Activated CD4-positive, alpha-beta T cell treated with anti-CD3 and anti-CD28 coated beads, Interleukin-2, amount 50 U/mL, for 4 hours (primary cell): ENCODE data around the gene PLEKHH2.
"Not testable (repeated sequence)": the region's sequence is repeated elsewhere in the genome, so short reads cannot be mapped to it uniquely, and the experiment has no call there.

Source experiments
- DNase-seq, 2 experiments: peaks; one replicate each; pipeline ENCODE4 v3.0.0-alpha.2; 2020

Gene PLEKHH2

DNA sequence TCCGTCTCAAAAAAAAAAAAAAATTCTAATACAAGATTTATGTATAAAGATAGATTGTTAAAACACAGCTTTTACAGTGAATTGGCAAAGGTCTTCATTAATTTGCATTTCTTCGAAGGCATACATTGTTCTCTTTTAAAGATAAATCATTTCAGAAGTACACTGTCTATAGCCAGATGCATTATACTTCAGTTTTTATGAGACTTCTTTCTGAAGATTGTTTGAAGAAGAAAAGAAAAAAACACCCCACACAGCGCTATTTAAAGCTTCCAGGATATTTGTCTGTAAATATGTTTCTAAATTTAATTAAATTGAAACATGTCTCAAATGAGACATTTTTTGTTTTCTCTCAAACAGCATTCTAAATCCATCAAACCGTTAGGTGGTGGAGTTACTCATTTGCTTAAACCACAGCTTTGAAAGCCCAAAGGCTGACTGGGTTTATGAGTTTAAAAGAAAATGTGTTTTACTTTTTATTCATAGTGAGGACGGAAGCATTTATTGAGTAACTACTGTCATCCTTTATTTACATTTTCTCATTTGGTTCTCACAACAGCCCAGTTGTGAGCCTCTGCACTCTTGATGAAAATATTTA lies 81.6 kb downstream of the PLEKHH2 start:
- DNase-seq: no peak

DNA sequence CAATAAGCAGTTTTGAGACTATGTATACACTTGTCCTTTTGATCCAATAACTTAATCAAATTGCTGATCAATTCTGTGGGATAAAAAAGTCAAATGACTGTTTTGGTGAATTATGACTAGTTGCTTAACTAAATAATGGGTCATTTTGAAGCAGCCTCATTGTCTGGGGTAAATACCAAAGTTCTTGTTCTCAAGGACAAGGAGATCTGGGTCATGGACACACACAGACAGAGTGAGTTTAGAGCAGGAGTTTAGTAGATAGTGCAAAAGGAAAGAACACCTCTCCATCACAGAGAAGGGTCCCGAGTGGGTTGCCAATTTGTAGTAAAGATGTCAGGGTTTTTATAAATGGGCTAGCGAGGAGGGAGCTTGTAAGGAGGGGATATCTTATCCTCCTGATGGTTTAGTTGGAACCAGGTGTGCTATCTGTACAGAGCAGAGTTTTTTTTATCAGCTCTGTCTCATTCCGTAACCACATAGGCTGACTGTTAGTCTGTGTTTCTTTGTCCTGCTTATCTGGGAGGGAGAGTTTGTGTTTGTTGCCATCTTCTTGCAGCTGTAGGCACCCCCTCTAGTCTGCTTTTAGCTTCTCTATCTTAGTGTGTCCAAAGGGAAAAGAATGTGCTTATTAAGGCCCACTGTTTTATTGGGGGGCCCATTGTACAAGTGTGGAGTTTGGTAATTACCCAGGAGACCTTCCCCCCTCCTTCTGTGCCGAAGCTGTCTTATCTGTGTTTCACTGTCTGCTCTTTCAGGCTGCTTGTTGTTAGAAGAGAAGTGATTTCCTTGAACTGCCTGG lies 87.9 kb downstream of the PLEKHH2 start:
- no peak for DNase-seq

DNA sequence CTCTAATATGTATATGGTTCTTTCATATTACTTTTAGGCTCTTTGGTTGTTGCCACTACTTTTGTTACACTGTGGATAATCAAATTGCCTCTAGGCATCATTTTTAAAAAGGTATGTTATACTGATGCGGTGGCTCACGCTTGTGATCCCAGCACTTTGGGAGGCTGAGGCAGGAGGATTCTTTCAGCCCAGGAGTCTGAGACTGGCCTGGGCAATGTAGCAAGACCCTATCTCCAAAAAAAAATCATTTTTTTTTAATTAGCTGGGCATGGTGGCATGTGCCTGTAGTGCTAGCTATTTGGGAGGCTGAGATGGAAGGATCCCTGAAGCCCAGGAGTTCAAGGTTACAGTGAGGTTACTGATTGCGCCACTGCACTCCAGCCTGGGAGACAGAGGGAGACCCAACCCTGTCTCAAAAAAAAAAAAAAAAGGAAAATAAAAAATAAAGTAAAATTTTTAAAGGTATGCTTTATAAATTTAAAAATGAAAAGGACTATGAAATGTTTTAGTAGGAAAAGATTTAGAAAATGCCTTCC lies 88.7 kb downstream of the PLEKHH2 start:
- DNase-seq: no peak

DNA sequence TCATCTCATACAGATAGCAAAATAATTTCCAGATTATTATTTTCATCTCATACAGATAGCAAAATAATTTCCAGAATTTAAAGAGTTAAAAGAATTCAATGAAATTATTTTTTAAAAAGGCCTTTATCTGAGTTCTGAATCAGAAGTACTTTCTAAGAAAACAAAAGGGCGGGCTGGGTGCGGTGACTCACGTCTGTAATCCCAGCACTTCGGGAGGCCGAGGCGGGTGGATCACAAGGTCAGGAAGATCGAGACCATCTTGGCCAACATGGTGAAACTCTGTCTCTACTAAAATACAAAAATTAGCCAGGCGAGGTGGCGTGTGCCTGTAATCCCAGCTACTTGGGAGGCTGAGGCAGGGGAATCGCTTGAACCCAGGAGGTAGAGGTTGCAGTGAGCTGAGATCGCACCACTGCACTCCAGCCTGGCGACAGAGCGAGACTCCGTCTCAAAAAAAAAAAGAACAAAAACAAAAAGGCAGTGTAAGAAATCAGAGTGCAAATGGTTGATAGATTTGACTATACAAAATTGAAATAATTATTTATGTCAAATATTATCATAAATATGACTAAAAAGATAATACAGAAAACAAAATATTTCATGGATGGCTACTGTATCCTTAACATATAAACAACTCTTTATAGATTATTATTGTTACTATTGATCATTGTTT lies 90.0 kb downstream of the PLEKHH2 start:
- not testable (repeated sequence) for DNase-seq

DNA sequence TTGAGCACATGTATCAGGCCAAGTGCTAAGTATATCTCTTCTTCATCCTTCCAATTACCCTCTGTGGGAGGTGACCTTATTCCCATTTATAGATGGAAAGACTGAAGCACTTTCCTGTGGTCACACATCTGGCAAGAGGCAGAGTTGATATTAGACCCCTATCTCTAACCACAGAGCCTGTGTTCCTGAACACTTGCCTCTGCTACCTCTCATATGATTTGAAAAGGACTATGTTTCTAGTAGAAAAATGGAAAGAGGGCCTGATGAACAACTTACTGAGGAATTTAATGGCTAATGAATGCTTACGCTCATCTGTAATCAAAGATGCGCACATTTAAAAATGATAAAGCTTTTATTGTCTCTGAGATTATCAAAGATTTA lies 90.6 kb downstream of the PLEKHH2 start:
- DNase-seq: no peak

DNA sequence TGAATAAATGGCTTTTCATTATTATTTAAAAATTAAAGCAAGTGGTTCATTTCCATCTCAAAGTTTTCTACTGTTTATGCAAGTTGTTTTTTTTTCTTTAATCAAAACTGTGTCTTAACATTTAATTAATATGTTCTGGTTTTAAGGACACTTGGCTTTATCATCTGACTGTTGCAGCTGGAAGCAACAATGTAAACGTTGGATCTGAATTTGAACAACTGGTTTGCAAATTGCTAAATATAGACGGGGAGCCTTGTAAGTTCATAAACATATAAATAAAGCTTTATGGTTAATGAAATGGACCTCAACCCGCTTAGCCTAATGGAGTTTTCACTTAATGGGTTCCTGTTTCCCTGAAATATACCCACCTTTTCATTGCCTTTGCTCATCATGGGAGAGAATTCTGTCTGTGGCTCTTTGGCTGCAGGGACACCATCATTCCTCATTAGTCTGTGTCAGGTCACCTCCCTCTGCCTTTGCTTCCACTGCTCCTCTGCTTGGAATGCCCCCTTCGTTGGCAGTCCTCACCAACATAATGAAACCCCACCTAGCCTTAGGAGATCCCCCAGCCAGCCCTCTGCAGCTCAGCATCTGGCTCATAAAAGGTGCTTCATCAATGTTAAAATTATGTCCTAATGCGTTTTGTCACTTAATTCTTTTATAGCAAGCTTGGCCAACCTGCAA lies 92.6 kb downstream of the PLEKHH2 start:
- no peak for DNase-seq

DNA sequence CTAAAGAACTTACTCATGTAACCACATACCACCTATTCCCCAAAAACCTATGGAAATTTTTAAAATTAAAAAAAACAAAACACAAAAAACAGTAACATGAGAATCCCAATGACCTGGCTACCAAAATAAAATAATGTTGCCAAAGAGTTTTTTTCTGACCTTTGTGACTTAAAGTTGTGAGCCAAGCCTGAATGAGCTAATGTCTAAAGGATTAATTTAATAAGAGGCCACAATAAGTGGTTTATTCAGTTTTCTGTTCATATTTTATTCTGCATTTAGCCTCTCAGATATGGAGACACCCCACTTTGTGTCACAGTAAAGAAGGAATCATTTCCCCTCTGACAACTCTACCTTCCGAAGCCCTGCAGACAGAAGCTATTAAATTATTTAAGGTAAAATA lies 94.2 kb downstream of the PLEKHH2 start:
- no peak for DNase-seq

DNA sequence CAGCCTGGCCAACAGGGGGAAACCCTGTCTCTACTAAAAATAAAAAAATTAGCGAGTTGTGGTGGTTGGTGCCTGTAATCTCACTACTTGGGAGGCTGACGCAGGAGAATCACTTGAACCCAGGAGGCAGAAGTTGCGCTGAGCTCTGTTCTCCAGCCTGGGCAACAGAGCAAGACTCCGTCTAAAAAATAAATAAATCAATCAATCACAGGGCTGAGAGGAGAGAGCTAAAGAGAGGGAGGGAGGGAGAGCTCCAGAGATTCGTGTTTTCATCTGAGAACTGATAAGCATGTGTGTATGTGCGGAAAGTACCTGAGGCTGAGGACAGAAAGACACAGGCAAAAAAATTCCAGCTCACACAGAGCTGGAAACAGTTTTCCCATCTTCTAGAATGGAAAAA lies 99.6 kb downstream of the PLEKHH2 start:
- no peak for DNase-seq

DNA sequence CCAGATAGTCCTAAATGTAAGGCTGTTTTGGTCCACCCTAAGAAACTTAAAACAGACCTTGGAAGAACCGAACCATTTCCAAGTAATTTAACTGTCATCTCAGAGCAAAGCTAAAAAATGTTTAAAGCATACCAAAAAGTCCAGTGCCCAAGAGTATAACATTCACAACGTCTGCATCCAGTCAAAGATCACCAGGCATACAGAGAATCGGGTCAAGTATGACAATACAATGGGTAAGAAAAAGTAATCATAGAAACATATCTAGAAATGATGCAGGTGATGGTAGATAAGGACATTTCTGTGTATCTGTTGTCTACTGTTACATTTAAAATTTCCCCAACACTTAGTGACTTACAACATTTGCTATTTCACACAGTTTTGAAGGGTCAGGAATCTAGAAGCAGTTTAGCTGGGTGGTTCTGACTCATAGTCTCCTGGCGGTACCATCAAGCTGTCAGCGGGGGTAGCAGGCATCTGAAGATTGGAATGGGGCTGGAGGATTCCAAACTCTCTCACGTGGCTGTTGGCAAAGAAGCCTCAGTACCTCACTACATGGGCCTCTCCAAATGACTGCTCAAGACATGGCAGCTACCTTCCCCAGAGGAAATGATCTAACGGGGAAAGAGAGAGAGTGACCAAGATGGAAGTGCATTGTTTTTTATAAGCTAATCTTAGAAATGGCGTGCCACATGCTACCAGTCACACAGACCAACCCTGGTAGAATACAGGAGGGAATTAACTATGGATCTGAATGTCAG lies 100.2 kb downstream of the PLEKHH2 start:
- no peak for DNase-seq

DNA sequence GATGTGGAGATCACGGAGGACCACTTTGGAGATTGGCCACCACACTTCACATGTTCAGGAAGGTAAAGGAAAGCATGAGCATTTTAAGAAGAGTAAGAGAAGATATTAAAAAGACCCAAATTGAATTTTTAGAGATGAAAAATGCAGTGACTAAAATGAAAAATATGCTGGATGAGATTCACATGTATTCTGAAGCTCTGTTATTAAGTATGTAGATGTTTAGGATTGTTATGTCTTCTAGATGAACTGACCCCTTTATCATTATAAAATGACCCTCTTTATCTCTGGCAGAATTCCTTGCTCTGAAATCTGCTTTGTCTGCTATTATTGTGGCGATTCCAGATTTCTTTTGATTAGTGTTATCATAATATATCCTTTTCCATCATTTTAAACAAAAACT lies 100.8 kb downstream of the PLEKHH2 start:
- DNase-seq: no peak

DNA sequence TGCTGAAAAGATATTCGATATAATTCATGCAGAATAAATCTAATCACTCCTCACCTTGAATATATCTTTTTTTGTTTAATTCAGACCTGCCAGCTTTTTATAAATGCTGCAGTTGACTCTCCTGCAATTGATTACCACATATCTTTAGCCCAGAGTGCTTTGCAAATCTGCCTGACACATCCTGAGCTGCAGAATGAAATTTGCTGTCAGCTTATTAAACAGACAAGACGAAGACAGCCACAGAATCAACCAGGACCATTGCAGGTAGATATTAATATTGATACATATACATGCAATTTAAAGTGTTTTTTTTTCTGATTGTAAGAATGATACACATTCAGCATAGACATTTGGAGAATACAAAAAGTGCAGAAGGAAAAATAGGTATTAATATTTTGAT lies 101.2 kb downstream of the PLEKHH2 start:
- DNase-seq: no peak

DNA sequence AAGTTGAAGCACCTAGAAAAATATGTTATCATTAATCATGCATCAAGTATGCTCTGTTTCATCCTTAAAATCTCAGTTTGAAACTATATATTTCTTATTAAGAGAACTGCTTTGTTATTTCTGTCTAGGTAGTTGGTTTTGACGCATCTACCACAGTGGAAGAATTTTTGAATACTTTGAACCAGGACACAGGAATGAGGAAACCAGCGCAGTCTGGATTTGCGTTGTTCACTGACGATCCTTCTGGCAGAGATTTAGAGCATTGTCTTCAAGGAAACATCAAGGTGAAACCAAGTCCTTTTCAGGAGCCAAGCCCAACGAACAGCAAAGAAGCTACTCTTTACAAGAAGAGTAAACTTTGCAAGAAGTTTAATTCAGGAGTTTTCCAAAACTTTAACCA lies 106.6 kb downstream of the PLEKHH2 start:
- no peak for DNase-seq

DNA sequence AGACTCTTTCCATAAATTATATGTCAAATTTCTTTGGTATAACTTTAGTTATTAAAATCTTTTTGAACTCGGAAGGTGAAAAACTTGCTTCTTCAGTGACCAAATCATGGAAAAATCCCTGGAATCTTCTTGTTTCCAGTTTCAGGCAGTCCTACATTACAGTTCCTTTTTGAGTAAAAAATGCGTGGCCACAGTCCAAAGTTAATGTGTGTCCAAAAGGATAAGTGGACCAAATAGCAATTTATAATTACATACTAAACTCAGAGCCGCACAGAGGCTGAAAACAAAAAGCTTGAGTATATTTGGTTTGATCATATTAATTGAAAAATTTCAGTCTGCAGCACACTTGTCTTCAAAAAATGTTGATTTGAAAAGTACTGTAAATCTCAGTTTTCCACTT lies 108.4 kb downstream of the PLEKHH2 start:
- DNase-seq: no peak

DNA sequence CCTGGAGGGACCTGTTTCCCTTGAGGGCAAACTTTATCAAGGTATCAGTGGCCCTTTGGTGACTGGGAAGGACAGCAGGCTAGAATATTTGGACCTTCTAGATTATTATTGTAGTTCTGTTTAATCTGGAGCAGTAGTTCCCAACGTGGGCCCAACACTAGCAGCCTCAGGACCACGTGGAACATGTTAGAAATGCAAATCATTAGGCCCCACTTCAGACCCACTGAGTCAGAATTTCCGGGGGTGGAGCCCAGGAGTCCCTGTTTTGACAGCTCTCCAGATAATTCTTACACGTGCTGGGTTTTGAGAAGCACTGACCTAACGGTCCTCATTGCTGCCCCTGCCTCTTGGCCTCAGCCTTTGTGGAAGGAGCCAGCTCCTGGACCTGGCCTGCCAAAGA lies 111.3 kb downstream of the PLEKHH2 start:
- peak in 1 of 2 experiments; percentile 13 for DNase-seq

DNA sequence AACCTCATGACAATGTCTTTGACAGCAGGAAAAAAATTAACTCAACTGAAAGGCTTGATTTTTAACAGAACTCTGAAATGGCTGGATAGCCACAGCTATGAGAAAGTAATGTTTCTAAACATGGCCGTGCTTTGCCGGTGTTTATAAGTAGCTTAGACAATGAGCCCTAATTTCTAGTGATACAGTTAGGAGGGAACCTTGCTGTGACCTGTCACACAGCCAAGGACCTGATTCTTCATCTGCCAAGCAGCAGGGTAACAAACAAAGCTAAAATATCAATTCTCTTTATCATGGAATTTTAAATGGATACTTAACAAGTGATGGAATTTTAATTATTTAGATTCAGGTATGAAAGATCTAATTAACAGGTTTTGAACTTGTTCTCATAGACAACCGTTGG lies 112.5 kb downstream of the PLEKHH2 start:
- no peak for DNase-seq

DNA sequence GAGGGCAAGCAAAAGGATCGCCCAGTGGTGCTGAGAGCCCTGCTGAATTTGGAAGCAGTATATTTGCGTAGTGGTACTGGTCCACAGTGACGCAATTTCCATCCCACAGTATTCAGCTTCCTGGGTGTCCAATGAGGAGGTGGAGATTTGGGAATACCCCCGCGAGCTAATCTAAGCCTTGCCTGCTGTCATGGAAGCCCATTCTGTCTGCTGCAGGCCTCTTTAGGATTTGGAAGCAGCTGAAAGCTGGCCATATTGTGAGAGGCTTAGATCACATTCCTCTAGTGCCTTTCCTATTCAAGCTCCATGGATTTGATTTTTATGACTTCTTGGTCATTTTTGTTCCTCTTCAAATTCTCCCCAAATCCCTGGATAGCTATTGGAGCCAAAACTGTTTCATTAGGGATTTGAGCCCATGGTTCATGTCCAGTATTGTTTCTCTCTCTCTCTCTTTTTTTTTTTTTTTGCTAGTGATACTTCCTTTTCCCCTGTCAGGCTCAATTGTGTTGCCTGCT lies 114.5 kb downstream of the PLEKHH2 start:
- no peak for DNase-seq

DNA sequence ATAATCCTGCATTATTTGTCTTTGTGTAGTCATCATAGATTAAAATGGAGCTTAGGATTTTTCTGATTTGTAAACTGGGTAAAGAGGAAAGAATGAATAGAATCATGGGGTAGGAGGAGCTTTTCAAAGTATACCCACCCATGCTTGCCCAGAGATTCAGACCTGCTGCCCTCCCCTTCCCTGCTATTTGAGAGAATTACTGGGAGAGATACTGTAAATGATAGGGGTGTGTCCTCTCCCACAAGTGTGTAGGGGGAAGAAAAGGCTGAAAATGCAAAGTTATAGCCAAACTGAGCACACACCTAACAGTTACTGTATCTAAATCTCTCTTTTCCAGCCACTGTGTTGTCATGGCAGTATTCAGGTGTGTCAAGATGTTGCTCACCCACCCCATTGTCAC lies 115.2 kb downstream of the PLEKHH2 start:
- no peak for DNase-seq

DNA sequence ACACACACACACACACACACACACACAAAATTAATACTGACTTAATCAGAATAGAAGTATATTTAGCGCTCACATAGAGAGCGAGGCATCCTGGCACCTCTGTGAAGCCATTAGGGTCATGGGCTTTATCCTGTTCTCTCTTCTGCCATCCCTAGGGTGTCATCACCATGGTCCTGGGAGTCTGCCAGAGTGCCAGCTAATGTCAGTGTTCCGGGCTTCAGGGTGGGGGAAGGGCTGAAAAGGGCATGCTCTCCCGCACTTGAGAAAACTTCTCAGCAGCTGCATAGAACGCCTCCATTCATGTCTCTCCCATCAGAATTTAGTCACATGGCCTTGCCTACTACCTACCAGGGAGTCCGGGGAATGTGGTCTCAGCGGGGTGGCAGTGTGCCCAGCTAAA lies 117.1 kb downstream of the PLEKHH2 start:
- DNase-seq: no peak

DNA sequence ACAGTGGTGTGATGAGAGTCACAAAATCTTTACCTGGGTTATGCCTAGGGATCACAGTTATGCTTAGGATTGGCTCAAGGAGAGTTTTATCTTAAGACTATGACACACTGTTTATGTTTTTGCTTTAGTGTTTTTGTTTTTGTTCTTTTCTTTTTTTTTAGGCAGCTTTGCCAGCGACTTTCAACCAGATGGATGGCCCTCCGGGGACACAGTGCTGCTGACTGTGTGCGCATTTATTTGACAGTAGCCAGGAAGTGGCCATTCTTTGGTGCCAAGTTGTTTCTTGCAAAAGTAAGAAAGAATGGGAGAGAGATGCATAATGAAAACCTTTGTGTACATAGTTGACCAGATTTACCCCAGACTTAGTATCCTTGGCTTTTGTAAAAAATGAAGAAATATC lies 121.7 kb downstream of the PLEKHH2 start:
- no peak for DNase-seq

DNA sequence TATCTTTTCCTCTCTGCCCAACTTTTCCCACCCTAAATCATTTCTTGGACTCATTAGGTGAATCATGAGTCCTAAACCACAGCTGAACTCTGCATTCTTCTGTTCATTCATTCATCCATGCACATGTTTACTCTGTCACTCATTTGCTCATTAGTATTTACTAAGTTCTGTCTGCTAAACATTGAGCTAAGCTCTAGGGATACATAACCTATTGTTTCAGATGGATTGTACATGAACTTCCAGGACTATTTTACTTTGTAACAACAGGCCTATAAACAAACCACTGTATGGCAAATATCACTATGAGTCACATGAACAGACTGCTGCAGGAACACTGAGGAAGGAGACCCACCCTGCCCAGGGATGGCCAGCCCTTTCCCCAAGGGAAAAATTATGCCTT lies 122.1 kb downstream of the PLEKHH2 start:
- DNase-seq: no peak

DNA sequence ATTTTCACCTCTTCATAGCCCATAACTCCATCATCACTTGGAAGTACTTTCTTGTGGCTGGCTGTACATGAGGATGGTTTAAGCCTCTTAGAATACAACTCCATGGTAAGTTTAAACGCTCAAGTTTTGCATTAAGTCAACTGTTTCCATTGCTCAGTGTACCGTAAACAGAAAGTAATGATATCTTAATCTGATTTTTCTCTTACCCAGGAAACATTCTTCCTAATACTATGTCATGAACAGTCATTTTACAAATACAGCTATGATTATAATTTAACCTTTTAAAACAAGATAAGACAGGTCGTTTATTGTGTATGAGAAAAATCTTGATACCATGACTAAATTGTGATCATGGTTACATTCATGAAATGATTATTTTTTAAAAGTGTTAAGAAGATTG lies 125.2 kb downstream of the PLEKHH2 start:
- DNase-seq: no peak

DNA sequence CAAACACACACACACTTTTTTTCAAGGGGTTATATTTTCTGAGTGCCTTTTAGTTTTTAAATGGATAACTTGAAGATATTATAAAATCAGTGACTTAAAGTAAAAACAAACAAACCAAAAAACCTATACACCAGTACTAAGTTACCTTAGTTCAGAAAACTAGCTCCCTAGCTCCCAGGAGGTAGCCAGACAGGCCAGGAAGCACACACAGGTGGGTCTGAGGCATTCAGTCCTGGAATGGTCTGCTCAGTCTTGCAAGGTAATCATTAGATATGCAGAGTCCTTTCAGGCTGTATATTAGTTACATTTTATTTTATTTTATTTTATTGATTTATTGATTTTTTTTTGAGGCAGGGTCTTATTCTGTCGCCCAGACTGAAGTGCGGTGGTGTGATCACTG lies 126.0 kb downstream of the PLEKHH2 start:
- no peak for DNase-seq
